Activated CD4-positive, alpha-beta T cell treated with anti-CD3 and anti-CD28 coated beads for 36 hours (primary cell): ENCODE measurements around the gene LETM1. TPM values are rescaled to one million over a fixed set of nuclear protein-coding genes. Genes with fewer than 3 reads are reported as not detected.

Experiments used
- ATAC-seq: fragments of 200-7000 bp; cut with Tn5 transposase; one replicate; pipeline ENCODE4 v1.10.0; 2021; ENCODE audit warnings: mild to moderate bottlenecking, moderate library complexity
- CTCF ChIA-PET: fragments of 350-600 bp; sonication (Branson Sonifier 250); formaldehyde crosslinking; loops from one replicate; lab custom pipeline; 2021; ENCODE audit warnings: antibody characterized with exemption; lab: Charles Lee
- POLR2A ChIA-PET: fragments of 350-600 bp; sonication (Branson Sonifier 250); formaldehyde crosslinking; loops from one replicate; lab custom pipeline; 2021; ENCODE audit warnings: antibody characterized with exemption, inconsistent platforms; lab: Charles Lee
- DNase-seq: peaks from one replicate; pipeline ENCODE4 v3.0.0-alpha.2; 2020
- H3K27ac Mint-ChIP-seq: one replicate; pipeline ENCODE4 v1.8.0; 2021; ENCODE audit warnings: mixed read lengths
- H3K27me3 Mint-ChIP-seq: one replicate; pipeline ENCODE4 v1.8.0; 2021; ENCODE audit warnings: mixed read lengths
- H3K36me3 Mint-ChIP-seq: one replicate; pipeline ENCODE4 v1.8.0; 2021; ENCODE audit warnings: low read depth, mixed read lengths
- H3K4me1 Mint-ChIP-seq: one replicate; pipeline ENCODE4 v1.8.0; 2021; ENCODE audit warnings: mixed read lengths
- H3K4me3 Mint-ChIP-seq: one replicate; pipeline ENCODE4 v1.8.0; 2021; ENCODE audit warnings: mild to moderate bottlenecking, moderate library complexity, mixed read lengths
- H3K9me3 Mint-ChIP-seq: one replicate; pipeline ENCODE4 v1.8.0; 2021; ENCODE audit warnings: low read depth, mixed read lengths
- intact Hi-C, 2 experiments: fragments of 100-400 bp; cut with DNase I in 1 of 2; cut with micrococcal nuclease in 1 of 2; formaldehyde crosslinking; loops; one replicate each; pipeline versions ENCODE4 v1.14.2 to v1.15.1; 2022 to 2024; cut with DNase I, micrococcal nuclease
- total RNA-seq, 2 experiments: library from RNA; stranded (reverse); gene quantifications; one replicate each; pipeline ENCODE4 v1.2.3, GENCODE V29; 2021

Gene LETM1
- total RNA-seq, 2 experiments from 2014 or later = 41.6 to 51.3 TPM

DNA sequence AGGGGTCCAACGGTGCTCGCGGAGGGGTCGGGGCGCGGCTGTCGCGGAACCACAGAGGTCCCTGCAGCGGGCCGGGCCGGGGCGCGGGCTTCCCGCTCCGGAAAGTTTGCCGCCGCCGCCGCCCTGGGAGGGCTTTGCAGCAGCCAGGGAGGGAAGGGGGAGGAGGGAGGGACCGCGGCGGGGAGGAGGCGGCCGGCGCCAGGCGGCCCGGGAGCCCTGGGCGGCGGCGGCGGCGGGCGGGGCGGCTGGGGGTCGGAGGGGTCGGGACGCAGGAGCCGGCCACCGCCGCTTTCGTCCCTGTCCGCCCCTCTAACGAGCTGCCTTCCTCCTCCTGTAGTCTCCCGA, 62.5 kb downstream of the LETM1 start:
- Mint-ChIP-seq H3K9me3 (no peaks in the 10 kb centered on the region), H3K27me3 (peaks cover 10% of the 10 kb centered on the region), H3K4me3 (no peak overlapping the region), H3K36me3 (no peaks in the 10 kb centered on the region), H3K27ac (no peak overlapping the region), H3K4me1 (no peaks in the 10 kb centered on the region)
- CTCF ChIA-PET = interaction anchor here (0.6 to 1.6 kb wide), 2 partner anchors 100 to 258 kb away, joined by 3 to 6 read pairs; no protein-coding TSS in a partner anchor
- POLR2A ChIA-PET = no interaction called here
- intact Hi-C loops = loop anchor here in 1 of 2 experiments (1.0 to 5.0 kb wide), 3 partner anchors 46 to 212 kb away; partner anchors contain the start of gene FAM53A
- ATAC-seq = peak; percentile 28
- DNase-seq = peak; percentile 63

DNA sequence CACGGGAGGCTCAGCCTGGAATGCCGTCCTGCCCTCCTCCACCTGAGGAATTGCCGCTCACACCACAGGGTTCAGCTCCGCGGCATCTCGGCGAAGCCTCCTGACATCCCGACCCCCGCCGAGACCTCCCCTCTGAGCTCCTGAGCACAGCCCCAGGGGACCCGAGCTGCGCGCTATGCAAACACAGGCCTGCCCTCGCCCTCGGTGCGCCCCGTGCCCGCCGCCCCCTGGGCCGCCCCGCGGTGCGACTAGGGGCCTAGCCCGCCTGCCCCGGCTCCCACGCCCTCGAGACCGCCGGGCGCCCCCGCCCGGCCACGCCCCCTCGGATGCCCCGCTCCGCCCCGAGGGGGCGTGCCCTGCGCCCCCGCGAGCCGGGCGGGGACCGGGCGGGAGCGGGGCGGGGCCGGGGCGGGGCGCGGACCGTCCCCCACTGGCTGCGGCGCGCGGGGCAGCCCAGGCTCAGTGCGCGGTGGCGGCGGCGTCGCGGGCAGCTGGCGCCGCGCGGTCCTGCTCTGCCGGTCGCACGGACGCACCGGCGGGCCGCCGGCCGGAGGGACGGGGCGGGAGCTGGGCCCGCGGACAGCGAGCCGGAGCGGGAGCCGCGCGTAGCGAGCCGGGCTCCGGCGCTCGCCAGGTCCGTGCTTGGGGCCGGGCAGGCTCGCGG, 63.0 kb downstream of the LETM1 start, which contains the start of gene FGFR3:
TSS of gene FGFR3 (plus strand) at position 462 of the 664 bp plus-strand sequence. CDS start 642 bp downstream, outside the sequence.
- Mint-ChIP-seq H3K4me1 (no peaks in the 10 kb centered on the region), H3K36me3 (no peaks in the 10 kb centered on the region), H3K27me3 (peaks cover 10% of the 10 kb centered on the region), H3K4me3 (no peak within 1 kb of the TSS), H3K9me3 (no peaks in the 10 kb centered on the region), H3K27ac (no peak within 1 kb of the TSS)
- ChIA-PET CTCF (no interaction called here), POLR2A (interaction anchor here (0.5 kb wide), 1 partner anchor 853 kb away, joined by 3 read pairs; no protein-coding TSS in a partner anchor)
- peak; percentile 55 for DNase-seq
- intact Hi-C loops = loop anchor here in 1 of 2 experiments (1.0 to 5.0 kb wide), 3 partner anchors 46 to 212 kb away; partner anchors contain the start of gene FAM53A
- ATAC-seq = peak; percentile 82

DNA sequence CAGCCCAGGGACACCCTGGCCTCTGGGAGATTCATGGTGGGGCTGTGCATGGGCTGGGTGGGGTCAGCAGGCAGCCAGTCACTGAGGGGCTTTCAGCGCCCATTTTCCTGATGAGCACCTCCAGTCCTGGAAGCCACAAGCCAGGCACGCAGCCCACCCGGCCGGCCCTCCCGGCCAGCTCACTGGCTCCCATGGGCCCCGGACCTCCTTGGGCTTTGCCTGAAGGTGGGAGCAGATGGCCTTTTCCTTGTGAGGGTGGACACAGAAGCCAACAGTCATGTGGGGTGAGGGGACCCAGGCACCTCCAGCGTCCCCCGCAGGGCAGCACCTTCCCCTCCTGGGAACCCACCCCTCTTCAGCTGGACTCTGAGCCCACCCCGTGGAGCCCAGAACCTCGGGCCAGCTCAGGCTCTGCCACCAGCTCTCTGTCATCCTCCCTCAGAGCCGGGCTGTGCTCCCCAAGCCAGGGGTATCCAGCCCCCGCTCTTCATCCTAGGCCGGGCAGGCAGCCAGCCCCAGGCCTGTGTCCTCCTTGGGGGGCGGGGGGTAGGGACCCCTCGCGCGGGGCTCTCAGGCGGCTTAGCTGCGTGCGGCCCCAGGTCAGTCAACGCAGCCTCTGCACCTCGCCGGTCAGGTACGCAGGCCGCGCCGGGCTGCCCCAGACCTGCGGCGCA, 63.7 kb downstream of the LETM1 start:
- Mint-ChIP-seq H3K4me1 (no peaks in the 10 kb centered on the region), H3K36me3 (no peaks in the 10 kb centered on the region), H3K27ac (no peak overlapping the region), H3K4me3 (no peak overlapping the region), H3K9me3 (no peaks in the 10 kb centered on the region), H3K27me3 (peaks cover 10% of the 10 kb centered on the region)
- intact Hi-C loops = loop anchor here in 1 of 2 experiments (5.0 kb wide), 1 partner anchor 45 kb away; no protein-coding TSS in a partner anchor
- DNase-seq = no peak
- ATAC-seq = no peak
- POLR2A ChIA-PET = no interaction called here
- CTCF ChIA-PET = no interaction called here

DNA sequence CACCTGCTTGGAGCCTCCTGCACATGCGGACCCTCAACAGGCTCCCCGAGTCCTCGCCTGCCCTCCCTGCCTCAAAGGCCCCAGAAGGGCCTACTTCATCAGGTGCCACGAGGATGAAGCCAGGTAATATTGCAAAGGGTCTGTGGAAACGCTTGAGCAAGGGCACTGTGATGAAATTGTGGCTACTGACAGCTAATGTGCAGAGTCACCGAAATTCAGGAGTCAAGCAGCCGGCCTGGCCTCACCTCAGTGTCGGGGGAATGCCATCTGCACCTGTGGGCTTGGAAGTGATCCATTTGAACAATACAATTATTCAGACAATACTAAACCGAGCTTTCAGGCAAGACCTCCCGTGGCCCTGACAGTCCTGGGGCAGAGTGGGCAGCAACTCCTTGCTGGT, 66.0 kb downstream of the LETM1 start:
- ChIA-PET POLR2A (no interaction called here), CTCF (interaction anchor here (1.4 kb wide), 1 partner anchor 42 kb away, joined by 3 read pairs; no protein-coding TSS in a partner anchor)
- ATAC-seq = no peak
- Mint-ChIP-seq H3K9me3 (no peaks in the 10 kb centered on the region), H3K36me3 (no peaks in the 10 kb centered on the region), H3K4me3 (no peak overlapping the region), H3K4me1 (no peaks in the 10 kb centered on the region), H3K27me3 (no peaks in the 10 kb centered on the region), H3K27ac (no peak overlapping the region)
- intact Hi-C loops = loop anchor here in 1 of 2 experiments (5.0 kb wide), 1 partner anchor 43 kb away; no protein-coding TSS in a partner anchor
- DNase-seq = no peak

DNA sequence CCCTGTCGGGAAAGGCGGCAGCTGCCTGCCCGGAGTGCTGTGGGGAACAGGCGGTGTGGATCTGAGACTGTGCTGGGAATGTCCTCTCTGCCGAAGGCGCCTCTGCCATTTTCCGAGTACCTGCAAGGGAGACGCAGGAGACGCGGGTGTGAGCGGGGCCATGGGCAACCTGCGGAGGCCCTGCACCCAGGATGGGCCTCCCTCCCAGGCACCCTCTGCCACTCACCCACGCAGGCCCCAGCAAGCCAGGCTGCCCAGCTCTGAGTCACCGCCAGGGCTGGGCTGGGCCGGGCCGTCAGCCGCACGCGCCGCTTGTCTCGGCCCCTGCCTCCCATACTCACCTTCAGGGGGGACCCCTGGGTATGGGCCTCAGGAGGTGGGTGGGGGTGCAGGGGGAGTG, 66.4 kb downstream of the LETM1 start:
- H3K36me3 Mint-ChIP-seq = no peaks in the 10 kb centered on the region
- intact Hi-C loops = no loop called here
- H3K4me3 Mint-ChIP-seq = no peak overlapping the region
- no peaks in the 10 kb centered on the region for H3K4me1 Mint-ChIP-seq
- no peak overlapping the region for H3K27ac Mint-ChIP-seq
- no peak for DNase-seq
- CTCF ChIA-PET = no interaction called here
- no peak for ATAC-seq
- POLR2A ChIA-PET = interaction anchor here (0.6 kb wide), 1 partner anchor 59 kb away, joined by 3 read pairs; no protein-coding TSS in a partner anchor
- H3K27me3 Mint-ChIP-seq = no peaks in the 10 kb centered on the region
- no peaks in the 10 kb centered on the region for H3K9me3 Mint-ChIP-seq

DNA sequence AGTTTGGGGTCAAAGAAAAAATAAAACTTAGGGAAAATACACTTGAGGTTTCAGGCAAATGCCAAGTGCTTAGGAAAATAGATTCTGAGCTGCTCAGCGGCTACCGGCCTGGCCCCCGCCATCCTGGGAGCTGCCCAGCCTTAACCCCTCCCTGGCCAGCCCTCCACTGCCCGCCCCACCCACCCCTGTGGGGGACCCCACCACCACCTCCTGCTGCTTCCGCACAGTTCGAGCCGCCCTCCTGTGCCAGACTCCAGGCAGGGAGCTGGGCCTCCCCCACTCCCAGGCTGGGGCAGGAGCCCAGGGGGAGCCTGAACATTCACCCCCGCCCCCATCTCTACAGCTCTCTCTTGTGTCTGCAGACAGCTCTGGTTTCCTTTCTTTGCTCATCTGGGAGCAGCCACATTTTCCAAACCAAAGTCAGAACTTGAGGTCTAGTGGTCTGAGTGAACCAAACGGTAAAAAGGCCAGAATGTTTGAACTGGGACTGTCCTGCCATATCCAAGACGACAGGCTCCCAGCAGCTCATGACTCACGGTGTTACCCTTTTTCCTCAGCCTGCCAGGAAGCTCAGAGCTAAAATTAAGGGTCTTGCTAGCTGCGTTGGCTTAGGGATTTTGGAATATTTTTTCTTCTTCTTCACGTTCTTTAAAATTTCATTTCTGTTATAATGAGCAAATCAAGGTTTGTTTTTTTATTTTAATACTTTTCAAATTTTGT, 67.5 kb downstream of the LETM1 start:
- POLR2A ChIA-PET = no interaction called here
- Mint-ChIP-seq H3K27ac (no peak overlapping the region), H3K9me3 (no peaks in the 10 kb centered on the region), H3K4me1 (no peaks in the 10 kb centered on the region), H3K4me3 (no peak overlapping the region), H3K36me3 (no peaks in the 10 kb centered on the region), H3K27me3 (no peaks in the 10 kb centered on the region)
- intact Hi-C loops = no loop called here
- CTCF ChIA-PET = no interaction called here
- ATAC-seq = no peak
- DNase-seq = no peak

DNA sequence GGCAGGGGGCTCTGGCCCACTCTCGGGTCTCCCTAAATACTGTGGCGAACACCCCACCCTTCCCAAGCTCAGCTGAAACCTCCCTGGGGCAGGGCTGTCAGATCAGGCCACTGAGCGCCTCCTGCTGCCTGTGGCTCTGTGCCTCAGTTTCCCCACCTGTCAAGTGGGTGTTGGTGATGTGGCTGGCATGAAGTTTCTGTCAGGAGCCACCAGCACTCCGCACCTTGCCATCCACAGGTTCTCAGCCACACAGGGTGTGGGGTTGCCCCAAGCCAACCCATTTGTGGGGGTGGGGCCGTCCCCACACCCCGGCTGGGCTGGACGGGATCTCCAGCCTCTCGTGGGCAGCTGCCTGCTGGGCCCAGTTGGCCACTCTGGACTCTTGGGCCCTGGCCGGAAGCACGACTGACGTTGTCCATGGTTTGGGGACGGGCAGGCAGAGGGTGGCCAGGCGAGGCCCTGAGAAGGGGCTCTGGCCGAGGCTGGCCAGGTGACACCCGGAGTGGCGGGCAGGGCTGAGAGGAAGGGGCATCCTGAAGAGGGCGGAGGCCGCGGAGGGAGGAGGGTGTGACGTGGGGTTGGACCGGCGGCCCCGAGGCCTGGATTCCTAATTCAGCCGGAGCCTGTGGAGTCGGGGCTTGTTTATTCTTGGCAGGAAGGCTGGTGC, 68.4 kb downstream of the LETM1 start:
- H3K27ac Mint-ChIP-seq = no peak overlapping the region
- H3K27me3 Mint-ChIP-seq = no peaks in the 10 kb centered on the region
- H3K36me3 Mint-ChIP-seq = no peaks in the 10 kb centered on the region
- intact Hi-C loops = no loop called here
- DNase-seq = no peak
- POLR2A ChIA-PET = no interaction called here
- no peak for ATAC-seq
- CTCF ChIA-PET = no interaction called here
- H3K4me1 Mint-ChIP-seq = no peaks in the 10 kb centered on the region
- H3K9me3 Mint-ChIP-seq = no peaks in the 10 kb centered on the region
- no peak overlapping the region for H3K4me3 Mint-ChIP-seq

DNA sequence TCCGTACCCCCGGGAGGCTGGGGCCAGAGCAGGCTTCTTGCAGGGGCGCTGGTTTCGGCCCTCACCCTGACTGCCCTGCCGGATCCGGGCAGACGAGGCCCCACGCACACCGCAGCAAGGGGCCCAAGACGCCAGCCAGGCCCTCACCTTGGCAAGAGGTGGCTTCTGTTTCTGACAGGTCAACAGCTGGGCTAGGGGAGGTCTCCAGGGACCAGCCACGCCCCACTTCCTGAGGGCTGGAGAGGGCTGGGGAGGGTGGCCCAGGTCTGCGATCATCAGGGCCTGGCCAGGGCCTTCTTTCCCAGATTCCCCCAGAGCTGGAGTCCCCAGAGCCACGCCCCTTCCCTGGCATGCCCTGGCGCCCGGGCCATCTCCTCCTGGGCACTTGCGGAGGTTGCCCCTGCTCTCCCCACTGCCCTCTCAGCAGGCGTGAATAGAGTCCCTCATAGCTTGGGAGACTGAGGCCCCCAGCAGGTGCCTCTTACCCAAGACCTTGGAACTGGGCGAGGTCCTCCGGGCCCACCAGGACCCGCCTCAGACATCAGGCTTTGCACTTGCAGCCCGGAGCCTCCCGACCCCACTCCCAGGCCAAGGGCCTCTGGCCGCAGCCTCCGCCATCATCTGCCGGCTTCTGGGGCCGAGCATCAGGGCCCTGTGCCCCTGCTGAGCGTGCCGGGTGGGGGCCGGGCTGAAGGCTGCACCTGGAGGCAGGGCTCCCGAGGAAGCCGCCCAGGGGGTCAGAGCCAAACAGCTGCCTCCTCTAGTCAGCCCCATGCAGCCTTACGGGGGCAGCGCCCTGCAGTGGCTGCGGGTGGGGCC, 69.2 kb downstream of the LETM1 start:
- no peaks in the 10 kb centered on the region for H3K9me3 Mint-ChIP-seq
- no peaks in the 10 kb centered on the region for H3K27me3 Mint-ChIP-seq
- H3K4me3 Mint-ChIP-seq = no peak overlapping the region
- H3K36me3 Mint-ChIP-seq = no peaks in the 10 kb centered on the region
- CTCF ChIA-PET = no interaction called here
- POLR2A ChIA-PET = no interaction called here
- H3K27ac Mint-ChIP-seq = no peak overlapping the region
- no peak for ATAC-seq
- intact Hi-C loops = no loop called here
- no peaks in the 10 kb centered on the region for H3K4me1 Mint-ChIP-seq
- no peak for DNase-seq

DNA sequence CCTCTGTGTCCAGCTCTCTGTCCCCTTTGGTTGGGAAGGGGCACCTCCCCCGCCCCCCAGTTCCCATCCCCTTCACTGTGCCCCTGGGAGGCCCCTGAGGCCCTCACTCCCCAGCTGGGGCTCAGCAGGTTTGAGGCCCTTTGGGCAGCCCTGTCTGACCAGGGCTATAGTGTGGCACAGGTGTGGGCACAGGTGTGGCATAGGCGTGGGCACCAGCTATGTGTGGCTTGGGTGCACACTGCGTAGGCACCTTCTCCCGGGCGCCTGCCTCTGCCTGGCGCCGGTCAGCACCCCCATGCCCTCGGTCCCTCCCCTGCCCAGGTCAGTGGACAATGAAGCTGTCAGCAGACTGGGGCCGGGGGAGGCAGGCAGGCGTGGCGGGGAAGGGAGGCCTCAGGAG, 70.4 kb downstream of the LETM1 start:
- no peak for DNase-seq
- CTCF ChIA-PET = interaction anchor here (0.5 kb wide), 1 partner anchor 85 kb away, joined by 3 read pairs; no protein-coding TSS in a partner anchor
- intact Hi-C loops = no loop called here
- no peaks in the 10 kb centered on the region for H3K9me3 Mint-ChIP-seq
- POLR2A ChIA-PET = no interaction called here
- H3K4me1 Mint-ChIP-seq = no peaks in the 10 kb centered on the region
- no peaks in the 10 kb centered on the region for H3K36me3 Mint-ChIP-seq
- ATAC-seq = no peak
- no peak overlapping the region for H3K27ac Mint-ChIP-seq
- H3K4me3 Mint-ChIP-seq = no peak overlapping the region
- H3K27me3 Mint-ChIP-seq = no peaks in the 10 kb centered on the region

DNA sequence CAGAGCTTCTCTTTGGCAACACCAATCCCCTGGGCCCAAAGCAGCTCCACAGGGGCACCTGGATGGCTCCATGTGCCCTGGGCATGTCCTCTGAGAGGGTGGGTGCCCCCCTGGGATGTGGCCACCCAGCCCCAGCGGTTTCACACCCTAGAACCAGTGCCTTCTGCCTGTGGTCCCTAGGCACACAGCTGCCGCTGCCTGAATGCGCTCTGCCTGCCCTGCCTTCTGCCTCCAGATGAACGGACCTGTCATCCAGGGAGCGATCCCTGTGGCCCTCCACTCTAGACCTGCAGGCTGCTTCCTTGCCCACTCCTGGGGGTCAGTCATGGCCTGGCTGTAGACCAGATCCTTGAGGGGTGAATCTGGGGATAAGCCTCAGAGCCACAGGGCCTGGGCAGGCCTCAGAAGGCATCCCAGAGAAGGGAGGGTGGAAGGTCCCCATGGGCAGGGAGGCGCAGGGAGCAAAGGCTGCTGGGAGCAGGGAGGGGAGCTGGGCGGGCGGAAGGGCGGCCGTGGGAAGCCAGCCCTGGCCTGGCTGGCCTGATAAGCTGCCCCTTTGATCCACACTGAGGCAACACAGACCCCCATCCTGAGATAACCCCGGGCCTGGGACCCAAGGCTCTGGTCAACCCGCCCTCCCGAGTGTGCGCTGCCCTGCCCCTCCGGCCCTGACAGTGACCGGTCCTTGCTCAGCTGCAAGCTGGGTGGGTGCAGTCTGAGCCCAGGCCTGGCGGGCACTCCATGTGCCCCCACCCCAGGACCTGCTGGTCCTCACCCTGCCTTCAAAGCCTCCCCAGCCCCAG, 71.0 kb downstream of the LETM1 start:
- ATAC-seq (no peak), DNase-seq (no peak)
- H3K36me3 Mint-ChIP-seq = no peaks in the 10 kb centered on the region
- H3K27me3 Mint-ChIP-seq = no peaks in the 10 kb centered on the region
- H3K4me1 Mint-ChIP-seq = no peaks in the 10 kb centered on the region
- no peak overlapping the region for H3K4me3 Mint-ChIP-seq
- H3K9me3 Mint-ChIP-seq = no peaks in the 10 kb centered on the region
- H3K27ac Mint-ChIP-seq = no peak overlapping the region
- ChIA-PET CTCF (no interaction called here), POLR2A (no interaction called here)
- intact Hi-C loops = no loop called here
